NCI-H2081 (cell line): ENCODE measurements around the gene TTC27.
"Not testable (repeated sequence)": the region's sequence is repeated elsewhere in the genome, so short reads cannot be mapped to it uniquely, and the experiment has no call there.

ENCODE experiments used
- DNase-seq, 2 experiments: peaks; one replicate each; lab custom pipeline; 2025; lab: John Stamatoyannopoulos, UW

The TTC27 gene

GRCh38 chr2:32807662-32808061, 179.8 kb downstream of the TTC27 start:
- no peak for DNase-seq

- DNase-seq: no peak
Observed at GRCh38 chr2:32810909-32811495, 183.2 kb downstream of the TTC27 start.

DNA sequence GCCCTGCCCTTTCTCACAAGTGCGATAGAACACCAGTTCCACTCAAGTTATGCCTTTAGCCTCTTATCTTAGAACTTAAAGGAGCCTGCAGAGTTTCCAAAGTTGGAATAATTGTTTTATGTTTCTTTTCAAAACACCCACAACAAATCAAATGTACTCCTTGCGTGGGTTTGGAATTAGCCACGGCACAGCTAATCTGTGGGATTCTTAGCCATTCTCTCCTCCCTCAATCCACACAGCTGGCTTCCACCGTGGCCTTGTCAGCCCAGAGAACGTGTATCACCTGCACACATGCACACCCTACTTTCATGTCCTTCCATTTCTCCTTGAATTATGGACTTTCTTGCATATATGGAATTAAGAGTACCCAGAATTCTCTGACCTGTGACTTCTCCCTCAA, 183.8 kb downstream of the TTC27 start:
- no peak for DNase-seq

DNA sequence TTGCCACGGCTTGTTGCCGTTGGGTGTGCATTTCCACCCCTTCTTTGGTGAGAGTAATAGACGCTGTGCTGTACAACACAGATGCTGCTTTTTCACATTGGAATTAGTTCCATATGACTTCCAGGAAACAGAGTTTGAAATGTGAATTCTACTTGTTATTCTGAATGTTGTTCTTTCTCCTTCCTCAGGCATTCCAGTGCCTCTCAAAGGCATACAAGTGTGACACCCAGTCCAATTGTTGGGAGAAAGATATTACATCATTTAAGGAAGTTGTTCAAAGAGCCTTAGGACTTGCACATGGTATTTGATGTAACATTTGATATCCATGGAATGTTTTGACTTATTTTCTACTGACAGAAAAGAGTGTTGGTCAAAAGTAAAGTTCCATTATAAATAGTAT, 184.5 kb downstream of the TTC27 start:
- DNase-seq: no peak

DNA sequence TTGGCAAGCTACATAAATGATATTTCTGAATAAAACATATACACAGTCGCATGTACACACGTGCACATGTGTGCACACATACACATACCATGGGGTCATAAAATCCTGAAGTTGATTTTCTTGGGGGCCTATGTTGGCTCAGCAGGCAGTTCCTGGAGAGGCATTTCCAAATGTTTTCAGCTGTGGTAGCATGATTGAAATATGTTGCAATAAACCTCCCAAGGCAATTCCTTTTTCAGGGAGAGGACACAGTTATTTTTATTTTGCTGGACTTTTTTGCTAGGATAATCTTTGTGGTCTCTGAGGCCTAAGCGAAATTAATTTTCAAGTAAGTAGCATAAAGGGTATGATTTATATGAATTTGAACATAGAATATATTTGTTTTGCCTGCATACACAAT, 192.2 kb downstream of the TTC27 start:
- no peak for DNase-seq

DNA sequence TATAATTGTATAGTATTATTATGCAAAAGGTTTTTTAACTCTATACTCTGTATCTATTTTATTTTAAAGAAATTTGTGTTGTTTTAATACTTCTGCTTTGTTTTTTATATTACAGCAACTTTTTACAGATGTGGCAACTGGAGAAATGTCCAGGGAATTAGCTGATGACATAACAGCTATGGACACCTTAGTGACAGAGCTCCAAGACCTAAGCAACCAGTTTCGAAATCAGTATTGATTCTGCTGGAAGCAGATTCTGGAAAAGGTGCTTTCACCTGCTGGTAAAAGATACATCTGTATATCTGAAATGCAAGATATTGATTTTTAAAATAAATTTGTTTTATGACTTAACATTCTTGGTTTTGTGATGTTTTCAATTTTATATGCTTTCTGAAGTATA, 192.9 kb downstream of the TTC27 start:
- DNase-seq: no peak

DNA sequence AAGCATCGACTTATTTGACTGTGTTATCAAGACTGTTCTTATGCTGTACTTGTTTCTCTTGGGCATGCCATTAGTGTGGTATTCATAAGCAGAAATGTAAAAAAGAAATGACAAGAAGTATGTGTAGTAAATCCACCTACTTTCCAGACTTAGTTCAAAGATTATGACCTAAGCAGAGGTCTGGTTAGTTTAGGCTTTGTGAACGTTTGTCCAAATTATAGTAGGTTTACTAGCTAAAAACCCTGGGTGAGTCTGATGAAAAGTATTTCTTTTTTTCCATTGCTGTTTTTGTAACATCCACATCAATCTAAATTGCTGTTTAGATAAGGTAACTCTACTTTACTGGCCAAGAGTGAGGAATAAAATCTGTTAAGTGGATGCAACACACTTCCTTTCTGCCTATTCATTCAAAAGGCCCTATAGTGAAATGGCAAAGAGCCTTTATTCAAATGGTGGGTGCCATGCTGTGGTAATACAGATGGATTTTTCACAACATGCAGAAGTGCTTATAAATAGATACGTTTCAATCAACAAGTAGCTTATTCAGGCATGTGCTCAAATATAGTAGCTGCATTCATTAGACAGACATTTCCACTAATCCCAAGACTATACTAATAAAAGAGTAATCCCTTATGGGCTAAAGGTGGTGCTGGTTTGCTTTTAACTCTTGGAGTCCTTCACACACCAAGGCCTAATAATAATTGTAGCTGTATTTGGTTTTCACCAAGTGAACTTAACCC, 196.4 kb downstream of the TTC27 start:
- no peak for DNase-seq

GRCh38 chr2:32825291-32825712, 197.5 kb downstream of the TTC27 start:
- DNase-seq: no peak

DNA sequence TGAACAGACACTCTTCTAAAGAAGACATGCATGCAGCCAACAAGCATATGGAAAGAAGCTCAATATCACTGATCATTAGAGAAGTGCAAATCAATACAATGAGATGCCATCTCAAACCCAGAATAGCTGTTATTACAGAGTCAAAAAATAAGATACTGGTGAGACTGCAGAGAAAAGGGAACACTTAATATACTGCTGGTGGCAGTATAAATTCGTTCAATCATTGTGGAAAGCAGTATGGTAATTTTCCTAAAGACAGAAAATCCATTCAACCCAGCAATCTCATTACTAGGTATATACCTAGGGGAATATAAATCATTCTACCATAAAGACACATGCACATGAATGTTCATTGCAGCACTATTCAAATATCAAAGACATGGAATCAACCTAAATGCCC, 202.3 kb downstream of the TTC27 start:
- DNase-seq: no peak

GRCh38 chr2:32832821-32833220, 205.0 kb downstream of the TTC27 start:
- DNase-seq: no peak

- DNase-seq: no peak
Observed at GRCh38 chr2:32833709-32834108, 205.9 kb downstream of the TTC27 start.

DNA sequence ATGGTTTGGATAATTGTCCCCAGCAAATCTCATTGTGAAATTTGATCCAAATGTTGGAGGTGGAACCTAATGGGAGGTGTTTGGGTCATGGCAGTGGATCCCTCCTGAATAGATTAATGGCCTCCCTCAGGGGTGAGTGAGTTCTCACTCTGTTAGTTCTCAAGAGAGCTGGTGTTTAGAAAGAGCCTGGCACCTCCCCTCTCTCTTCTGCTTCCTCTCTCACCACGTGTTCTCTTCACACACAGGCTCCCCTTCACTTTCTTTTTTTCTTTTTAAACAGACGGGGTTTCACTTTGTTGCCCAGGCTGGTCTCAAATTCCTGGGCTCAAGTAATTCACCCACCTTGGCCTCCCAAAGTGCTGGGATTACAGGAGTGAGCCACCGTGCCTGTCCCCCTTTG, 207.3 kb downstream of the TTC27 start:
- no peak for DNase-seq

DNA sequence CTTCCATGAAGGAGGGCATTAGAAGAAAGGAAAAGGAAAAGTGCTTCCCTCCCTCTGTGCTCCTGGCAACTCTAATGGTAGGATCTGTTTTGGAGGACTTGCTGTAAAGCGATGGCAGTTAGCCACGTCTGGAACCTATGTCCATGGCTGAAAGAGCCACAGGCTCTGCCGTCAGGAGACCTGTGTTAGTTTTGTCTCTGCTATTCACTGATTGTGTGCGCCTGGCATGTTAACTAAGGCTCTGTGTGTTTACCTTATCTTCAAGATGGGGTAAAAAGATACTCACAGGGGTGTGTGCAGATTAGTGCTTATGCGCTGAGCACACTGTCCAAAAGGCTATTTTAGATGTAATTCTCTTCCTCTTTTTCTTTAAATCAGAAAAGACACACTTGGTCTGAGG, 209.1 kb downstream of the TTC27 start:
- DNase-seq: no peak

DNA sequence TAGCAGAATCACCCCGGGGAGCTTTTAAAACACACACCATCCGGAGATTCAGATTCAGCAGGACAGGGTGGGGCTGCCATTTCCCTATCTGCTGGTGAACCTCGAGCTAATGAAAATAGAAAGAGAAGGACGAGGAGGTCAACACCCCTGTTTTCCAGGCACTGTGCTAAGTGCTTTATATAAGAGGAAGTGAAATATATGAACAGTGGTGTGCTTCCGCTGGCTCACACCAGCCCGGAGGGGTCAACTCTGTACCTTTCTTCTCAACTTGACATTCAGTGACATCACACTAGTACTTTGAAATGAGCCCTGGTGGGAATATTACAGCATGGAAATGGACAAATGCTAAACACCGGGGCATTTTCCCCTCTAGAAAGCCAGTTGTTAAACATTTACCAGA, 210.6 kb downstream of the TTC27 start:
- no peak for DNase-seq

DNA sequence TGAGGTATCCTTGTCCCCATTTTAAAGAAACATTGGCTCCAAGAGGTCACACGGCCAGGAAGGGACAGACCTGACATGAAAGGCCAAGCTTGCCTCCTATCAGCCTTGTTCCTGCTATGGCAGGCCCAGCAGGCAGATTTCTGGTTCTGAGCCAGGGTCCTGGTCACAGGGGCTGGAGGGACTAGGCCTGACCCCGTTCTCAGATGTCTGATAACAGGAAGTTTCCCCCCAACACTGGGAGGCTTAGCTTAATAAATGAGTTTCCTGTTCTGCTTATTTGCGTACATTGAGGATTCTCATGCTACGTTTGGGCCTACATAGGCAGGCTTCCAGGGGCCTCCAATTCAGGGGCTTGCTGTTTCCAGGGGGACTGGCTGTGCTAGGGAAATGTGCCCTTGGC, 211.1 kb downstream of the TTC27 start:
- no peak for DNase-seq

GRCh38 chr2:32841931-32842898, 214.4 kb downstream of the TTC27 start:
- DNase-seq: no peak

DNA sequence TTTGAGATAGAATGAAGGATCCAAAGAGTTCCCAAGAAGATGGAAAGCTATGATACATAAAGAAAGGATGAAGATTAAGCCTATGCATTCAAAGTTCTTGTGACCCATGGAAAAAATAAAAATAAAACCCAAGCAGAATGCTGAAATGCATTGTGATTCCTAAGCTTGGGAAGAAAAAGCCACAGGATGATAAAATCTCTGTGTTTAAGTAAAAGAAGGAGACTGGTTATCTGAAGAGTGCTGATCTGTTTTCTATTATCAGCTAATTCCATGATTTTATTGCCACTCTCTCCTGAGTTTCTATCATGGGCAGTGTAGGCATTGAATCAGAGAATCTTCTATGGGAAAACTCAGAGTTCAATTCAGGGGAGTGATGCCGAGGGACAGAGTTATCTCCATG, 215.8 kb downstream of the TTC27 start:
- DNase-seq: no peak

GRCh38 chr2:32844253-32844652, 216.4 kb downstream of the TTC27 start:
- DNase-seq: no peak

DNA sequence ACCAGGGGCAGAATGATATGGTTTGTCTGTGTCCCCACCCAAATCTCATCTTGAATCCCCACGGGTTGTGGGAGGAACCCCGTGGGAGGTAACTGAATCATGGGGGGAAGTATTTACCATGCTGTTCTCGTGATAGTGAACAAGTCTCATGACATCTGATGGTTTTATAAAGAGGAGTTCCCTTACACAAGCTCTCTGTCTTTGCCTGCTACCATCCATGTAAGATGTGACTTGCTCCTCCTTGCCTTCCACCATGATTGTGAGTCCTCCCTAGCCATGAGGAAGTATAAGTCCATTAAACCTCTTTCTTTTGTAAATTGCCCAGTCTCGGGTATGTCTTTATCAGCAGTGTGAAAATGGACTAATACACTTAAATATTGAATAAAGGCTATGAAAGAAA, 218.4 kb downstream of the TTC27 start:
- DNase-seq: not testable (repeated sequence)

- DNase-seq: no peak
Observed at GRCh38 chr2:32847734-32848133, 219.9 kb downstream of the TTC27 start.

- no peak for DNase-seq
Observed at GRCh38 chr2:32849456-32850194, 221.8 kb downstream of the TTC27 start.

GRCh38 chr2:32851777-32852439, 224.1 kb downstream of the TTC27 start:
- DNase-seq: no peak
